ENCODE results near the gene MELTF.

Gene MELTF

DNA sequence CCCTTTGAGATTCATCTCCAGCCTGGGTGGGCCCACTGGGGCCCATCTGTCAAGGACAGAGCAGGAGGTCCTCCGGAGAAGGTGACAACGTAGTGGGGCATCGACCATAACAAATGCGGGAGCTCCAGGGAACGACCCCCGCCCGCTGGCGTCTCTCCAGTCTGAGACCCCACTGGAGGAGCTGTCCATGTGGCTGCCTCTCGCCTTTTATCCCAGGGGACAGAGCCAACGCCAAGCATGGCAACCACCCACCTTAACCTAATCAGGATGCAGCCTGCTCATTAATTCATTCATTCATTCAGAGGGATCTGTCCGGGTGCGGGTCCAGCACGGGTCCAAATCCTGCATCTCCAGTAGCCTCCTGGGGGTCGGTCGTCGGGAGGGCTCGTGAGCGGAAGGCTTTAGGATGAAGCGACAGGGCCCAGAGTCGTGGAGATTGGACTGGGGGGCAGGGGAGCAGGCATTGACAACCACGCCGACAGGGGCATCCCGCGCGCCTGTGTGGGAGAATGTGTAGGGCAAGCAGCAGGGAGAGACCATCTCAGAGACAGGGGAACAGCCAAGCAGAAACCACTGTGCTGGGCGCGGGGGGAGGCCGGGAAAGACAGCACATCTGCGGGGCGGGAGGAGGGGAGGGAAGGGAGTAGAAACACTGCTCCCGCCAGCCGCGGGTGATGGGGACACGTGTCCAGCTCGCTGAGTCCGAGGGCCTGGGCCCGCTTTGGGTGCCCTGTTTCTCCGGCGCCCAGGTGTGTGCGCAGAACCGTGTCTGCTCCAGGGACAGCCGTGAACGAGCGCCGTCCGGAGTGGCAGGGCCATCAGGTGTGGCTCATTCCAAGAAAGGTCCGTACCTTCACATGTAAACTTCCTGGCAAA lies 62.9 kb downstream of the MELTF start:
- DNase-seq, result no peak

DNA sequence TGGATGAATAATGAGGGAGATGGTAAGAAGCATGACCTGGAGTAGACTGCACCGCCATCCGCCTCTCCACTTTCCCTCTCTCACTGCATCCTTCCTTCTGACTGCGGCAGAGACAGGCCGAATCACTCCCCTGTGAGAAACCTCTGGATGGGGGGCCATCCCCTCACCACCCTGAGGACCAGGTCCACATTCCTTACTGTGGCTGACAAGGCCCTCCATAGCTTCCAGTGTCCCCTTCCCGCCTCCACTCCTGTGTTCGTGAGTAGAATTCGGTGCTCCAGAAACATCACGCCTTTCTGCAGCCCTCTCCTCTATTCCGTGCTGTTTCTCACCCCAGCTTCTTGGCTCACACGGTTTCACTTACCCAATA lies 63.8 kb downstream of the MELTF start:
- DNase-seq, result no peak

DNA sequence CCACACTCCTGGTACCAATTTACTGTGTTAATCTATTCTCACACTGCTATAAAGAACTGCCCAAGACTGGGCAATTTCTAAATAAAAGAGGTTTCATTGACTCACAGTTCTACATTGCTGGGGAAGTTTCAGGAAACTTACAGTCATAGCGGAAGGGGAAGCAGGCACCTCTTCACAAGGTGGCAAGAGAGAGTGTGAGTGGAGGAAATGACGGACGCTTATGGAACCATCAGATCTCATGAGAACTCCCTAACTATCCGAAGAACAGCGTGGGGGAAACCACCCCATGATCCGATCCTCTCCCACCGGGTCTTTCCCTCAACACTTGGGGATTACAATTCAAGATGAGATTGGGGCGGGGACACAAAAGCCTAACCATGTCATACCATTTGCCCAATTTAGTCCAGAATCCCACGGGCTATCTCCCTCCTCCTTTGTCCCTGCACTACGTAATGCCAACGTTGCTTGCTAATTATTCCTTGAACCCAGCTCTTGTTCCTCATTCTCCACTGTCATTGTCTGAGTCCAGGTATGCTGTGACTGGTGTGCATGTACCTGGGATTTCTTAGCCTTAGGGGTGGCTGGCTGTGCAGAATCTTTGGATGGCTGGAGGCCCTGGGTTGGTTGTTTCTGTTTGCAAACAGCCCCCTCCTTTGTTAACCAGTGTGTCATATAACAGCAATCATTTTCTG lies 64.4 kb downstream of the MELTF start:
- DNase-seq, result no peak

DNA sequence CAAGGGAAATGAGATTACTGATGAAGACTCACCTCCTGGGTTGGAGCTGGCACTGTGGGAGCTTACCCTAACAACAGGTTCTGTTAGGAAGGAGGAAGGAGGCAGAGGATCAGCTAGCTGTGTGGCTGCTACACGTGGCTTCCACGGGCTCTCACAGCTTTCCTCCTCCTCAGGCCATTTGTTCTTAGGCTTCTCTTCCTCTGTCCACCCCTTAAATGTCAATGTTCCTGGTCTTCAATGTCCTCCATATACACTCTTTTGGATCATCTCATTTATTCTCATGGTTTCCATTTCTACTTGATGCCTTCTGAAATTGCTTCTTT lies 66.0 kb downstream of the MELTF start:
- no peak for DNase-seq

DNA sequence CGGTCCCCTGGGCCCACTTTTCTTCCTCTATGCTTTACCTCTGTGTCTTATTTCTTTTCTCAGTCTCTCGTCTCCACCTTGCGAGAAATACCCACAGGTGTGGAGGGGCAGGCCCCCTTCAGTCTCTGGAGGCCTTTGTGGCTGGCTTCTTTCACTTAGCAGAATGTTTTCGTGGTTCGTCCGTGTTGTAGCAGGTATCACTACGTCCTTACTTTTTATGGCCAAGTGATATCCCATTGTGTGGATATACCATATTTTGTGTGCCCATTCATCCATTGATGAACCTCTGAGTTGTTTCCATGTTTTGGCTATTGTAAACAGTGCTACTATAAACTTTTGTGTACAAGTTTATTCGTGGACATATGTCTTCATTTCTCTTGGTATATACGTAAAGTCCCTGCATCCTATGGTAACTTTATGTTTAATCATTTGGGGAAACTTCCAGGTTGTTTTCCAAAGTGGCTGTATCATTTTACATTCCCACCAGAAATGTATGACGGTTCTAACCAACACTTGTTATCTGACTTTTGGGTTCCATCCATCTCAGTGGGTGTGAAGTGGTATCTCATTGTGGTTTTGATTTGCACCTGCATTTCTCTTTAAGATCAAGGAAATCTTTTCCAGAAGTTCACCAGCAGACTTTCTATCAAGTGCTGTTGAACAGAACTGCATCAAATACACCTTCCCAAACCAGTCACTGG lies 66.5 kb downstream of the MELTF start:
- no peak for DNase-seq

DNA sequence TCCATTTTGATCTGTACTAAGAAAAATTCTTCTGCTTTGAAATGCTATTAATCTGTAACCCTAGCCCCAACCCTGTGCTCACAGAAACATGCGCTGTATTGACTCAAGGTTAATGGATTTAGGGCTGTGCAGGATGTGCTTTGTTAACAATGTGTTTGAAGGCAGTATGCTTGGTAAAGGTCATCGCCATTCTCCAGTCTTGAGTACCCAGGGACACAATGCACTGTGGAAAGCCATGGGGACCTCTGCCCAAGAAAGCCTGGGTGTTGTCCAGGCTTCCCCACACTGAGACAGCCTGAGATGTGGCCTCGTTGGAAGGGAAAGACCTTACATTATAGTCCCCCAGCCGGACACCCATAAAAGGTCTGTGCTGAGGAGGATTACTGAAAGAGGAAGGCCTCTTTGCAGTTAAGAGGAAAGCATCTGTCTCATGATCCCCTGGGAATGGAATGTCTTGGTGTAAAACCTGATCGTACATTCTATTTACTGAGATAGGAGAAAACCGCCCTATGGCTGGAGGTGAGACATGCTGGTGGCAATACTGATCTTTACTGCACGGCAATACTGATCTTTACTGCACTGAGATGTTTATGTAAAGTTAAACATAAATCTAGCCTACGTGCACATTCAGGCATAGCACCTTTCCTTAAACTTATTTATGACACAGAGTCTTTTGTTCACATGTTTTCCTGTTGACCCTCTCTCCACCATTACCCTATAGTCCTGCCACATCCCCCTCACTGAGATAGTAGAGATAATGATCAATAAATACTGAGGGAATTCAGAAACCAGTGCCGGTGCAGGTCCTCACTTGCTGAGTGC lies 67.3 kb downstream of the MELTF start:
- no peak for DNase-seq

DNA sequence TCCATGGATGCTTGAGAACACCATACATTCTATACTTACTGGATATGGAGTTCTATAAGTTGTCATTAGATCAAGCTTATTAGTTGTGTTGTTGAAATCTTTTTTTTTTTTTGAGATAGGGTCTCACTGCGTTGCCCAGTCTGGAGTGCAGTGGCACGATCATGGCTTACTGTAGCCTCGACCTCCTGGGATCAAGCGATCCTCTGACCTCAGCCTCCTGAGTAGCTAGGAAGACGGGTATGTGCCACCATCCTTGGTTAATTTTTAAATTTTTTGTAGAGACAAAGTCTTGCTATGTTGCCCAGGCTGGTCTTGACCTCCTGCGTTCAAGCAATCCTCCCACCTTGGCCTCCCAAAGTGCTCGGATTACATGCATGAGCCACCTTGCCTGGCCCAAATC lies 74.8 kb downstream of the MELTF start:
- no peak for DNase-seq

Data from NCI-H446 treated with DMSO at 0.1 percent for 48 hours (cell line).